ENCODE measurements around the gene FANCC. TPM values are rescaled to one million over a fixed set of nuclear protein-coding genes. Genes with fewer than 3 reads are reported as not detected.

Gene FANCC
- total and polyA plus RNA-seq, 4 donors: 8.3 to 32.4 (median 11.5) TPM

GRCh38 chr9:95097279-95097678, 220.2 kb downstream of the FANCC start (continued):
- TF ChIP-seq ZBTB33 (IDR thresholded peaks at IDR 0.05) (no peak), FOXA1 (IDR thresholded peaks at IDR 0.05) (no peak), RXRA (IDR thresholded peaks at IDR 0.05) (no peak), TAF1 (conservative IDR thresholded peaks at IDR 0.05) (no peak)

- DNase-seq (ENCODE audit: low spot score): no peak
- H3K4me3 ChIP-seq (ENCODE audit: low read depth in 1 of 3, low read length in 3 of 3): no peak overlapping the region
- TF ChIP-seq HNF4G (IDR thresholded peaks at IDR 0.05) (no peak), RAD21 (IDR thresholded peaks at IDR 0.05) (peak; percentile 76 to 82)
- TF ChIP-seq, protein P1, sequence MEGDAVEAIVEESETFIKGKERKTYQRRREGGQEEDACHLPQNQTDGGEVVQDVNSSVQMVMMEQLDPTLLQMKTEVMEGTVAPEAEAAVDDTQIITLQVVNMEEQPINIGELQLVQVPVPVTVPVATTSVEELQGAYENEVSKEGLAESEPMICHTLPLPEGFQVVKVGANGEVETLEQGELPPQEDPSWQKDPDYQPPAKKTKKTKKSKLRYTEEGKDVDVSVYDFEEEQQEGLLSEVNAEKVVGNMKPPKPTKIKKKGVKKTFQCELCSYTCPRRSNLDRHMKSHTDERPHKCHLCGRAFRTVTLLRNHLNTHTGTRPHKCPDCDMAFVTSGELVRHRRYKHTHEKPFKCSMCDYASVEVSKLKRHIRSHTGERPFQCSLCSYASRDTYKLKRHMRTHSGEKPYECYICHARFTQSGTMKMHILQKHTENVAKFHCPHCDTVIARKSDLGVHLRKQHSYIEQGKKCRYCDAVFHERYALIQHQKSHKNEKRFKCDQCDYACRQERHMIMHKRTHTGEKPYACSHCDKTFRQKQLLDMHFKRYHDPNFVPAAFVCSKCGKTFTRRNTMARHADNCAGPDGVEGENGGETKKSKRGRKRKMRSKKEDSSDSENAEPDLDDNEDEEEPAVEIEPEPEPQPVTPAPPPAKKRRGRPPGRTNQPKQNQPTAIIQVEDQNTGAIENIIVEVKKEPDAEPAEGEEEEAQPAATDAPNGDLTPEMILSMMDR (IDR thresholded peaks at IDR 0.05; ENCODE audit: low read depth, low read length, missing input control): peak; percentile 36
- H3K9ac ChIP-seq (ENCODE audit: low read depth in 1 of 2, low read length in 2 of 2): no peak overlapping the region
- WGBS: 44% methylated on average over 6 of the region's 6 CpGs
- peaks cover 0 to 23% (median 21%) of the 10 kb centered on the region in 4 donors for H3K36me3 ChIP-seq (ENCODE audit: control insufficient read depth in 4 of 4, insufficient read depth in 3 of 4, low read depth in 1 of 4, low read length in 3 of 4)
- H3K27me3 ChIP-seq (ENCODE audit: control insufficient read depth in 4 of 4, insufficient read depth in 4 of 4, low read length in 3 of 4): no peaks in the 10 kb centered on the region
- no peak overlapping the region for H3K27ac ChIP-seq (ENCODE audit: low read depth in 1 of 2, low read length in 2 of 2)
- no peaks in the 10 kb centered on the region for H3K9me3 ChIP-seq (ENCODE audit: control insufficient read depth in 4 of 4, low read length in 3 of 4)
- H3K4me1 ChIP-seq (ENCODE audit: control insufficient read depth in 4 of 4, insufficient read depth in 4 of 4, low read length in 3 of 4): peaks cover 0 to 3% (median 0%) of the 10 kb centered on the region in 4 donors
Measured at GRCh38 chr9:95096807-95097206, 220.7 kb downstream of the FANCC start.

DNA sequence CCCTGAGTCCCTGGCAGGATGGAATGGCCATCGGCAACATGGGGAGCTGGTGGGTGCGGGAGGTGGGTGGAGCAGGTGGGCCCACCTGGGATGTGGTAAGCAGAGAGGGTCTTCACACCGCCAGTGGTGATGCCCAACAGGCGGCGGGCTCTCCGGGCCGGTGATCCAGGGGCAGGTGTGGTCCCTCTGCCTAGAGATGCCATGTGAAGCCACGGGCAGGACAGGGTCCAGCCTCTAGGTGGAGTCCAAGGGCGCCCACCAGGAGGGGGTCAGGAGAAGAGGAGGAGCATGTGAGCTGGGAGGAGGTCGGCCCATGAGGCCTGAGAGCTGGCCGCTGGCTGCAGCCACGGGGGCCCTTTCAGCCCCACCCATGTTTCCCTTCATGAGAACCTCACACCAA, 221.1 kb downstream of the FANCC start:
- H3K9ac ChIP-seq (ENCODE audit: low read depth in 1 of 2, low read length in 2 of 2): no peak overlapping the region
- peaks cover 0 to 19% (median 18%) of the 10 kb centered on the region in 4 donors for H3K36me3 ChIP-seq (ENCODE audit: control insufficient read depth in 4 of 4, insufficient read depth in 3 of 4, low read depth in 1 of 4, low read length in 3 of 4)
- DNase-seq (ENCODE audit: low spot score): no peak
- no peak overlapping the region for H3K4me3 ChIP-seq (ENCODE audit: low read depth in 1 of 3, low read length in 3 of 3)
- TF ChIP-seq HNF4A (conservative IDR thresholded peaks at IDR 0.05): peak in 1 of 2 donors; percentile 8
- TF ChIP-seq, protein P1 (IDR thresholded peaks at IDR 0.05; ENCODE audit: low read depth, low read length, missing input control): no peak
- no peak overlapping the region for H3K27ac ChIP-seq (ENCODE audit: low read depth in 1 of 2, low read length in 2 of 2)
- WGBS: 93% methylated on average over 12 of the region's 12 CpGs
- no peaks in the 10 kb centered on the region for H3K27me3 ChIP-seq (ENCODE audit: control insufficient read depth in 4 of 4, insufficient read depth in 4 of 4, low read length in 3 of 4)
- no peaks in the 10 kb centered on the region for H3K9me3 ChIP-seq (ENCODE audit: control insufficient read depth in 4 of 4, low read length in 3 of 4)
- peaks cover 0 to 3% (median 0%) of the 10 kb centered on the region in 4 donors for H3K4me1 ChIP-seq (ENCODE audit: control insufficient read depth in 4 of 4, insufficient read depth in 4 of 4, low read length in 3 of 4)

All from liver (tissue), 9 donors.